GM18907 (cell line): ENCODE results near the gene RFC3.
"Not testable (repeated sequence)": the region's sequence is repeated elsewhere in the genome, so short reads cannot be mapped to it uniquely, and the experiment has no call there.

ENCODE experiments used
- ATAC-seq: cut with Tn5 transposase; IDR thresholded peaks from one replicate; pipeline ENCODE4 v1.9.1; 2021; ENCODE audit warnings: mild to moderate bottlenecking, moderate library complexity; ENCODE audit not compliant: unreplicated experiment

Gene RFC3

DNA sequence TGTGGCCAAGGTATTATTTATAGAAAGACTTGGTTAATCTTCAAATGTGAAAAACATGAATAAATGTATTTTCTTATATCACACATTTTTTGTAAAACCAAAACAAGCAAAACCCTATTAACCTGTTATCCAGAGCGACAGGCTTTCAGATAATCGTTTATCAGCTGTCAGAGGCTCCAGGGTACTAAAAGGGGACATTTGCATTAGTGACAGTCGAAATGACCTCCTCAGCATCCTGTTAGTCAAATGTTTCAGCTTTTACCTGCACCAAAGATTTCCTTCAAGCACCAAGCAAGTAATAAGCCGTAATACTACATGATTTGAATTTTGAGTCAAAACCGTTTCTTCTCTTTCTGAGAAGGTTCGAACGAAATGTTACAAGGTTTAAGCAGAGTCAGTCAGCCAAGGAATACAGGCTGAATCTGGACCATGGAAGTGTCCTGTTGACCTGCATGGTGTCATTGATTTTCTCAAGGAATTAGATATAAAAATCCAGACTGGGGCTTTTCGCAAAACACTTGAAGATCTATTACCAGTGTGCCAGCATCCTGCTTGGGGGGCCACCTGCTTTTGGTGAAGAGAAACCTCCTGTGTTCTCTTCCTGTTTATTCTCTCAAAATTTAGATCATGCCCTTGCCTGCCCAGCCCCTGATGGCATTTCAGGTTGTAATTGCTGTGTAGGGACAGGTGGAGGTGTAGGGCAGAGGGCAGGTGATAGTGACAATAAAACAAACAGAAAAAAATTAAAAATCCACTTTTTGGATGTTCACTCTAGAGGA is 11.3 kb upstream of the RFC3 start:
- ATAC-seq, result peak; percentile 60

- not testable (repeated sequence) for ATAC-seq
These were observed 5.1 kb upstream of the RFC3 start for GRCh38 chr13:33812829-33813228.

DNA sequence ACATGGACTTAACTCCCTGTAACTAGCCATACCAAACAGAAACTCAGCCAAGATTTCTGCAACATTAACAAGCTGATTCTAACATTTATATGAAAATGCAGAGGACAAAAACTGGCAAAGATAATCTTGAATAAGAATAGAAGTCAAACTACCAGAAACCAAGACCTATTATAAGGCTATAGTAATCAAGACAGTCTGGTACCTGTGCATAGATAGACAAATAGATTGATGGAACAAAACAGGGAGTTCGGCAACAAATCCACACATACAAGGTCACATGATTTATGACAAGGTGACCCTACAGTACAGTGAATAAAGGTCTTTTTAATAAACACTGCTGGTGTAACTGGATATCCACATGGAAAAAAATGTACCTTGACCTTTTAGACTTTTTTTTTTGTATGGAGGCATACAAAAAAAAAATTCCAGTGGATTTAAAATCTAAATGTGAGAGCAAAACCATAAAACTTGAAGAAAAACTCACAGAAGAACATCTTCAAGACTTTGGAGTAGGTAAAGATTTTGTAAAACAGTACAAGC is 2.9 kb upstream of the RFC3 start:
- no peak for ATAC-seq

DNA sequence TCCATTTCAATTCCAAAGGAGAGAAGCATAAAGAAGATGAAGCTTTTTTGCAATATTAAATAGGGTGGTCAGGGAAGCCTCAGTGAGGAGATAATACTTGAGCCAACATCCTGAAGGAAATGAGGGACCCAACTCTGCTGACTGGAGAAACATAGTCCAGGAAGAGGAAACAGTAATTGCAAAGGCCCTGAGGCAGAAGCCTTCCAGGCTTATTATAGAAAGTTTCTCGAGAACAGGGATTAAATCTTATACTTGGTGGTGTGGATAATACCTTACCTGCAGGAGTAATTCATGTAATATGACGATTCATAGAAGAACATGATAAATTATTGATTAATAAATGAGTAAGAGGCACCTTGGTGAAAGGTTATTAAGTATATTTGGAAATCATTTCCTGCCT is 1.0 kb upstream of the RFC3 start:
- ATAC-seq, result no peak

DNA sequence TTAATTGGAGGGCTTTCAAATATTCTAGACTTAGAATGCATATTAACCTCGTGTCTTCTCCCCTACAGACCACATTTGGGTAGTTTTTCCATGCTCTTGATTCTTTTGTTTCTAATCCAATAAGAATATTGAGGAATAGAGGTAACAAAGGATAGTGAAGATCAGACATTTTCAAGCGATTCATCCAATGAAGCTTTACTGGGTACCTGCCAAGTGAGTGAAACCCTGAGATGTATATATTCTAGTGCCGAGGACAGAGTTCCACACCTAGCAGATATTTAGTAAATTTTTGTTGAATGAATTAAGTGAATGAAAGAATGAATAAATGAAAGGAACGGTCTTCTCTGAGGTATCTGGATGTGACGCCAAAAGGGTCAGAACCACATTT is 442 bp upstream of the RFC3 start:
- ATAC-seq, result peak; percentile 2

- no peak for ATAC-seq
These were observed 7.1 kb downstream of the RFC3 start for GRCh38 chr13:33825083-33825482.

GRCh38 chr13:33827139-33827538 is 9.2 kb downstream of the RFC3 start:
- ATAC-seq, result no peak

- no peak for ATAC-seq
These were observed 10.6 kb downstream of the RFC3 start for GRCh38 chr13:33828431-33829129.

DNA sequence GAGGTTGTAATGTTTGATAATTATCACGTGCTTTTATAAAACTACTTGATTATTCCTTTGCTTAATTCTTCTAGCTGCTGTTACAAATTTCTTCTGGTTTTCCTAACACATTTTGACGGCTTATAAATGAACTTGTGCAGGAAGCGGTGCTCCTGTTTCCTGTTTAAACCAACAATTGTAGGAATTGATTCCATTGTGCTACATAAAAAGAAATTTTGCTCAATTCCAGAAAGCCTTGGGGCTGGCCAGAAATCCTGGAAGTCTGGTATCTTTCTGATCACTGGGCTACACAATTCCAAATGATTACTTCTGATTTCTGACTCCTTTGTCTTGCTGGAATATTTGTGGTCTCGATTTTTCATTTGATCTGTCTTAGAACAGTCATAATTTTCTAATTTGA is 14.9 kb downstream of the RFC3 start:
- no peak for ATAC-seq

GRCh38 chr13:33838647-33839046 is 20.7 kb downstream of the RFC3 start:
- ATAC-seq, result no peak

GRCh38 chr13:33840402-33840801 is 22.5 kb downstream of the RFC3 start:
- no peak for ATAC-seq

GRCh38 chr13:33842207-33842606 is 24.3 kb downstream of the RFC3 start:
- ATAC-seq, result no peak

- no peak for ATAC-seq
These were observed 25.0 kb downstream of the RFC3 start for GRCh38 chr13:33842986-33843385.

DNA sequence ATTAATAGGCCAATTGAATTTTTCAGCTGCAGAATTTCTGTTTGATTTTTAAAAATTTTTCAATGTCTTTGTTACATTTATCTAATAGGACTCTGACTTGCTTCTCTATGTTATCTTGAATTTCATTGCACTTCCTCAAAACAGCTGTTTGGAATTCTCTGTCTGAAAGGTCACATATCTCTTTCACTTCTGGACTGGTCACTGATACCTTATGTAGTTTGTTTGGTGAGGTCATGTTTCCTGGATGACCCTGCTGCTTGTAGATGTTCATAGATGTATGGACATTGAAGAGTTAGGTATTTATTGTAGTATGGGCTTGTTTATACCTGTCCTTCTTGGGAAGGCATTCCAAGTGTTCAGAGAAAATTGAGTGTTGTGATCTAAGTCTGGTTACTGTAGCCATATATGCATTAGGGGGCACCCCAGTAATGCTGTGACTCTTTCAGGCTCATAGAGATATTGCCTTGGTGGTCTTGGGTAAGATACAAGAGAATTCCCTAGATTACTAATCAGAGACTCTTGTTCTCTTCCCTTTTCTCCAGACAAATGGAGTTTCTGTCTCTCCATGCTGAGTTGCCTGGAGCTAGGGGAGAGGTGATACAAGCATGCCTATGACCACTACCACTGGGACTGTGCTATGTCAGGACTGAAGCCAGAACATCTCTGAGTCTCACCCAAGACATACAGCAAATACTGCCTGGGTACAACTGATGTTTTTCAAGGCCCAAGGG is 27.8 kb downstream of the RFC3 start:
- no peak for ATAC-seq

- ATAC-seq, result peak; percentile 66
These were observed 28.5 kb downstream of the RFC3 start for GRCh38 chr13:33846303-33847062.

DNA sequence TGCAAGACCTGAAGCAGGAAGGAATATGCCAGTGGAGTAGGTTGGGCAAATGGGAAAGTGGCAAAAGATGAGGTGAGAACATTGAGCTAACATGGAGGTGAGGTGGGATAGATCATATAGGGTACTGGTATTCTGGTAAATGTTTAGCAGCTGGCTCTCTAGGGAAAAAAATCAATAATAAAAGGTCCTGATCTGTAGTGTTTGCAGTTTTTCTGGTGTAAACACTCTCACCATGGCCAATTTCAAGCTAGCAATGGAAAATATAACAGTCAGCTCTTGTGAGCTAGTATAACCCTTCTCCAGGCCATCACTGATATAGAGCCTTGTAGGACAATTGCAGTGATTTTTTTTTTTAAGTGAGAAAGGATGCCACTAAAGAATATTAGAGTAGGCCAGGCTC is 31.3 kb downstream of the RFC3 start:
- no peak for ATAC-seq

DNA sequence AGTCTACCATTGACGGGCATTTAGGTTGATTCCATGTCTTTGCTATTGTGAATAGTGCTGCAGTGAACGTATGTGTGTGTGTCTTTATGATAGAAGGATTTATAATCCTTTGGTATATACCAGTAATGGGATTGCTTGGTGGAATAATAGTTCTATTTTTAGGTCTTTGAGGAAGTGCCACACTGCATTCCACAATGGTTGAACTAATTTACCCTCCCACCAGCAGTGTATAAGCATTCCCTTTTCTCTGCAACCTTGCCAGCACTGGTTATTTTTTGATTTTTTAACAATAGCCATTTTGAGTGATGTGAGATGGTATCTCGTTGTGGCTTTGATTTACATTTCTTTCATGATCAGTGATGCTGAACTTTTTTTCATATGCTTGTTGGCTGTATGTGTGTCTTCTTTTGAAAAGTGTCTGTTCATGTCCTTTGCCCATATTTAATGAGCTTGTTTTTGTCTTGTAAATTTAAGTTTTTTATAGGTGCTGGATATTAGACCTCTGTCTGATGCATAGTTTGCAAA is 37.5 kb downstream of the RFC3 start:
- ATAC-seq, result no peak

GRCh38 chr13:33859691-33860303 is 41.8 kb downstream of the RFC3 start:
- no peak for ATAC-seq

- ATAC-seq, result no peak
These were observed 42.6 kb downstream of the RFC3 start for GRCh38 chr13:33860526-33860925.

DNA sequence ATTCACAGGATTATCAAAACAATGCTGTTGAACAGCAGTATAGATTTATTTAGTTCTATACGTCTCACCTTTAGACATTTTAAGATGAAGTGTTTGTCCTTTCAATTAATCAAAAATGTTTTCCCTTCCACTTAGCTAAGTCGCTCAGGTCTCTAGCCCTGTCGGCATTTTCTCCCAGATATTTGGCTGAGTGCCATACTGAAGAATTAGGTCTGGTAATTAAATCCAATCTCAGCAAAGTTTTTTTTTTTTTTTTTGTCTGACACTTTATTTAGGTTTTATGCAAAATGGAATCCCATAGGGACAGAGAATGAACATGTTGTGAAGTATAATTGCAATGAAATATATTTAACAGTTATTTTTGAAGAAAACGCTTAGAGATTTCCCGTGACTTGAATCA is 44.1 kb downstream of the RFC3 start:
- ATAC-seq, result no peak
